Small intestine (tissue), 16 donors: ENCODE measurements around the gene FER. TPM values are rescaled to one million over a fixed set of nuclear protein-coding genes. Genes with fewer than 3 reads are reported as not detected.
A peak's percentile ranks its signal among the peaks of the same experiment; 100 is the strongest.
"Not testable (repeated sequence)": the region's sequence is repeated elsewhere in the genome, so short reads cannot be mapped to it uniquely, and the experiment has no call there.

Experiments used
- DNase-seq, 2 donors: peaks; one replicate each; pipeline versions ENCODE4 v3.0.0 to v3.0.0-alpha.2; 2013
- FAIRE-seq: peaks from 2 replicates; lab custom pipeline; 2012; peaks lifted over from hg19 to GRCh38; lab: Jason Lieb, UNC
- H3K27ac ChIP-seq, 3 donors: one replicate each; pipeline ENCODE4 v1.5.1; 2013; ENCODE audit warnings: low read length in 2 of 3, mild to moderate bottlenecking in 2 of 3, control low read depth in 1 of 3, inconsistent platforms in 1 of 3, low read depth in 1 of 3, moderate library complexity in 1 of 3
- H3K27me3 ChIP-seq, 3 donors: one replicate each; pipeline ENCODE4 v1.6.1; 2013; ENCODE audit warnings: low read length in 3 of 3, inconsistent platforms in 1 of 3; ENCODE audit not compliant: control insufficient read depth in 3 of 3, insufficient read depth in 3 of 3
- H3K36me3 ChIP-seq, 3 donors: one replicate each; pipeline ENCODE4 v1.6.1; 2013; ENCODE audit warnings: low read length in 3 of 3, inconsistent platforms in 1 of 3, low read depth in 1 of 3, mild to moderate bottlenecking in 1 of 3, moderate library complexity in 1 of 3; ENCODE audit not compliant: control insufficient read depth in 3 of 3, insufficient read depth in 2 of 3
- H3K4me1 ChIP-seq, 3 donors: one replicate each; pipeline ENCODE4 v1.6.1; 2013; ENCODE audit warnings: low read length in 2 of 3, inconsistent platforms in 1 of 3, low read depth in 1 of 3, mild to moderate bottlenecking in 1 of 3, moderate library complexity in 1 of 3; ENCODE audit not compliant: control insufficient read depth in 3 of 3, insufficient read depth in 2 of 3
- H3K4me3 ChIP-seq, 3 donors: one replicate each; pipeline ENCODE4 v1.5.1; 2013; ENCODE audit warnings: low read length in 3 of 3, control low read depth in 1 of 3, inconsistent platforms in 1 of 3, low read depth in 1 of 3, mild to moderate bottlenecking in 1 of 3, moderate library complexity in 1 of 3
- H3K9me3 ChIP-seq, 2 donors: one replicate each; pipeline ENCODE4 v1.6.1; 2013; ENCODE audit warnings: low read depth in 1 of 2, low read length in 1 of 2; ENCODE audit not compliant: control insufficient read depth in 2 of 2, insufficient read depth in 1 of 2
- WGBS, 3 donors: extraction: QIAGEN DNeasy Blood & Tissue Kit; methylation state at CpG; one replicate each; pipeline ENCODE4 v1.1.7; 2013; 5-methylcytosine and 5-hydroxymethylcytosine counted together
- long read RNA-seq, 10 donors: transcript quantifications; one replicate each; lab custom pipeline, GENCODE V29; 2026
- polyA plus RNA-seq, 4 donors: library from polyadenylated mRNA; stranded (reverse) in 3 of 4; unstranded in 1 of 4; fragments of 200-250 nt in 3 of 4; fragments of 120-200 nt in 1 of 4; gene quantifications; one replicate each; pipeline versions ENCODE4 v1.2.1 to v1.2.3, GENCODE V29; 2013
- donor health status: healthy with polysubstance abuse.
- donor health status: control.
- donor health status: control.
- donor health status: Bipolar disorder and iron deficiency.
- donor health status: healthy.

FER gene
- 1 to 10 TPM; 1.1 to 5.0 (median 2.3) TPM for polyA plus RNA-seq
- long read RNA-seq, donor 1, partial matches to known transcripts = 0 of 1 reads
- long read RNA-seq, donor 1, other reads (novel, unspliced or antisense) = 0 of 1 reads
- long read RNA-seq, donor 2 = 0 reads
- long read RNA-seq, donor 3 = 0 reads
- long read RNA-seq, donor 4 = 0 reads
- long read RNA-seq, donor 5 = 0 reads
- long read RNA-seq, donor 6 = 0 reads
- long read RNA-seq, donor 7 = 0 reads
- long read RNA-seq, donor 8, partial matches to known transcripts = 0 of 1 reads
- long read RNA-seq, donor 8, other reads (novel, unspliced or antisense) = 0 of 1 reads
- long read RNA-seq, donor 9 = 0 reads
- long read RNA-seq, donor 10 = 0 reads

GRCh38 chr5:108747774-108748400 lies at the start of gene FER:
Gene FER, plus strand, starts transcription at chr5:108747897. Its CDS starts 50,286 bp downstream, at chr5:108798183.
- no peaks in the 10 kb centered on the region for H3K9me3 ChIP-seq
- peak; percentile 59 to 68 for DNase-seq
- H3K4me1 ChIP-seq = peaks cover 0 to 2% (median 0%) of the 10 kb centered on the region in 3 donors
- H3K4me3 ChIP-seq = peak within 1 kb of the TSS; percentile 69 to 96 (median 87)
- peak within 1 kb of the TSS; percentile 85 to 99 (median 97) for H3K27ac ChIP-seq
- 0 to 2% (median 1%) methylated on average over 21 of the region's 21 CpGs for WGBS, 3 donors
- no peak for FAIRE-seq
- H3K27me3 ChIP-seq = no peaks in the 10 kb centered on the region
- H3K36me3 ChIP-seq = no peaks in the 10 kb centered on the region

GRCh38 chr5:108700388-108700787 lies 47.3 kb upstream of the FER start:
- H3K36me3 ChIP-seq, H3K27ac ChIP-seq, H3K4me3 ChIP-seq, H3K27me3 ChIP-seq, FAIRE-seq, H3K4me1 ChIP-seq, DNase-seq, H3K9me3 ChIP-seq: not testable (repeated sequence)
- WGBS, 3 donors = 91 to 96% (median 93%) methylated on average over 5 of the region's 5 CpGs

DNA sequence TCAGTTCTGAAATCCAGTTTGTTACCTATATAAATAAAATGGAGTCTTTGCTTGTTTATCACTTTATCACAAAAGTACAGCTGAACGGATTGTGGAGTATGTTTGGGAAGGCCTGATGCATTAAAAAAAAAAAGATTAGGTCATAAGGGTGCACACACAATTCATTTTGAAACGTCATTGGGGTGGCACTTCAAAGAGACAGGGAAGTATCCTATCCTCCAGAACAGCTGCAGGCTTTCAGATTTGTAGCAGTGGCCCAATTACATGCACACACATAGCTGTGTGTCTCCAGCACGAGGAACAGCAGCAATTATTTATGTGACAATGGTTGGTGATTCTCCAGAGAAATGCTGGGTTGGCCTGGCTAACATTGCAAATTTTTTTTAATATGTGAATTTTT lies 46.8 kb upstream of the FER start:
- no peak overlapping the region for H3K27ac ChIP-seq
- WGBS, 3 donors = 19 to 44% (median 40%) methylated on average over 3 of the region's 3 CpGs
- DNase-seq (no peak), FAIRE-seq (no peak)
- H3K4me1 ChIP-seq = no peaks in the 10 kb centered on the region
- H3K36me3 ChIP-seq = no peaks in the 10 kb centered on the region
- no peaks in the 10 kb centered on the region for H3K9me3 ChIP-seq
- no peak overlapping the region for H3K4me3 ChIP-seq
- H3K27me3 ChIP-seq = no peaks in the 10 kb centered on the region

DNA sequence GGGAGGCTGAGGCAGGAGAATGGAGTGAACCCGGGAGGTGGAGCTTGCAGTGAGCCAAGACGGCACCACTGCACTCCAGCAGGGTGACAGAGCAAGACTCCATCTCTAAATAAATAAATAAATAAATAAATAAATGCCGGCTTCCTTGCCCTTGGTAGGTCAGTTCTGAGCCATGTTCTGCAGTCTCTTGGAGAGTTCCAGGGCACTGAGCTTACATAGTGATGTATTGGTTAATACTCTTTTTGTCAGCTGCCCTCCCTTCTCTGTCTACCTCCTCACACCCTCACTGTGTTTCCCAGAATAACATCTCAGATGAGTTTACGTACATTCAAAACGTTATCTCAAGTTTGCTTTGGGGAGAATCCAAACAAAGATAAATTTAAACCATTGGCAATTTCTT lies 45.2 kb upstream of the FER start:
- no peak overlapping the region for H3K4me3 ChIP-seq
- H3K27ac ChIP-seq = no peak overlapping the region
- DNase-seq = no peak
- H3K4me1 ChIP-seq = no peaks in the 10 kb centered on the region
- H3K27me3 ChIP-seq = no peaks in the 10 kb centered on the region
- no peaks in the 10 kb centered on the region for H3K36me3 ChIP-seq
- FAIRE-seq = no peak
- no peaks in the 10 kb centered on the region for H3K9me3 ChIP-seq
- WGBS, 3 donors = 81 to 85% (median 83%) methylated on average over 5 of the region's 5 CpGs

DNA sequence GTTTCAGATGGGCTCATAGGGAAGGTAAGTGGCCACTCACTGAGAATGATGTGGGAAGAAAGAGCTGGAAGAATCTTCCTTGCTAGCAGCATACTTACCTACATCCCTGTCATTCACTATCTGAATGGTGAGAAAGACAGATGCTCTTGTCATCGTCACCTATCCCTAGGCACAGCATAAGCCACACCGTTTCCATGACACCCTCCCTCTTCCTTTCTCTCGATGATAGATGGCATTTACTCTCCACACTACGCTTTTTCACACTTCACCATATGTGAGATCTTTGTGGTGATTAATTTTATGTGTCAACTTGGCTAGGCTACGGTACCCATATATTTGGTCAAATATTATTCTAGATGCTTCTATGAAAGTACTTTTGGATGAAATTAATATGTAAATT lies 44.4 kb upstream of the FER start:
- WGBS, 3 donors = 71 to 85% (median 77%) methylated on average over 5 of the region's 5 CpGs
- no peaks in the 10 kb centered on the region for H3K36me3 ChIP-seq
- H3K4me1 ChIP-seq = no peaks in the 10 kb centered on the region
- DNase-seq (no peak), FAIRE-seq (no peak)
- no peak overlapping the region for H3K27ac ChIP-seq
- H3K27me3 ChIP-seq = no peaks in the 10 kb centered on the region
- no peak overlapping the region for H3K4me3 ChIP-seq
- no peaks in the 10 kb centered on the region for H3K9me3 ChIP-seq

GRCh38 chr5:108707141-108707540 lies 40.6 kb upstream of the FER start:
- DNase-seq (no peak), FAIRE-seq (no peak)
- 86 to 91% (median 90%) methylated on average over 8 of the region's 8 CpGs for WGBS, 3 donors
- no peaks in the 10 kb centered on the region for H3K36me3 ChIP-seq
- no peaks in the 10 kb centered on the region for H3K4me1 ChIP-seq
- H3K9me3 ChIP-seq = peaks cover 0 to 2% of the 10 kb centered on the region in 2 donors
- H3K27me3 ChIP-seq = peaks cover 0 to 2% (median 0%) of the 10 kb centered on the region in 3 donors
- H3K4me3 ChIP-seq = no peak overlapping the region
- no peak overlapping the region for H3K27ac ChIP-seq

GRCh38 chr5:108711898-108712297 lies 35.8 kb upstream of the FER start:
- H3K9me3 ChIP-seq = peaks cover 0 to 2% of the 10 kb centered on the region in 2 donors
- no peaks in the 10 kb centered on the region for H3K36me3 ChIP-seq
- FAIRE-seq = no peak
- no peak overlapping the region for H3K4me3 ChIP-seq
- no peak overlapping the region for H3K27ac ChIP-seq
- H3K27me3 ChIP-seq = peaks cover 0 to 6% (median 0%) of the 10 kb centered on the region in 3 donors
- 81 to 88% (median 82%) methylated on average over 3 of the region's 3 CpGs for WGBS, 3 donors
- H3K4me1 ChIP-seq = no peaks in the 10 kb centered on the region
- no peak for DNase-seq

DNA sequence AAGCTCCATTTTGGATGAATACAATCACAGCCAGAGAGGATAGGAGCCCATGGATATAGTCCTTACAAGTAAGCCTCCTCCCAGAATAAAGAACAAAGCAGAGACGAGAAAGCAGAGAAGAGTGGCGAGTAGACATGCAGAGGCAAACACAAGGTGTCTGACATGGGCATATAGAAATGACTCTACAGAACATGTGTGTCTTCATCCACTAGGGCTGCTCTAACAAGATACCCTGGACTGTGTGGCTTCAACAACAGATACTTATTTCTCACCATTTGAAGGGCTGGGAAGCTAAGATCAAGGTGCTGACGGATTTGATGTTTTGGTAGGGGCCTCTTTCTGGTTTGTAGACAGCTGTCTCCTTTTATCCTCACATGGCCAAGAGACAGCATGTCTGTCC lies 32.3 kb upstream of the FER start:
- Histone ChIP-seq H3K36me3 (no peaks in the 10 kb centered on the region), H3K4me3 (no peak overlapping the region), H3K27me3 (peaks cover 0 to 6% (median 0%) of the 10 kb centered on the region in 3 donors), H3K9me3 (no peaks in the 10 kb centered on the region), H3K4me1 (no peaks in the 10 kb centered on the region), H3K27ac (no peak overlapping the region)
- 77 to 80% (median 79%) methylated on average over 3 of the region's 3 CpGs for WGBS, 3 donors
- DNase-seq (no peak), FAIRE-seq (no peak)
